ENCODE results near the gene PCNA.

Gene PCNA

GRCh38 chr20:5153152-5153467 is 33.4 kb upstream of the PCNA start:
- H3K36me3 ChIP-seq (ENCODE audit: control insufficient read depth, insufficient read depth, low read length), result no peaks in the 10 kb centered on the region
- H3K9ac ChIP-seq (ENCODE audit: low read length), result no peak overlapping the region
- H3K9me3 ChIP-seq (ENCODE audit: control insufficient read depth, low read length), result no peaks in the 10 kb centered on the region
- no peaks in the 10 kb centered on the region for H3K27me3 ChIP-seq (ENCODE audit: control insufficient read depth, insufficient read depth, low read length)
- peaks cover 18% of the 10 kb centered on the region for H3K4me1 ChIP-seq (ENCODE audit: control insufficient read depth, insufficient read depth, low read length)
- no peak overlapping the region for H3K4me3 ChIP-seq (ENCODE audit: low read length)

GRCh38 chr20:5150226-5151076 is 30.7 kb upstream of the PCNA start:
- Histone ChIP-seq H3K9ac (ENCODE audit: low read length) (no peak overlapping the region), H3K4me3 (ENCODE audit: low read length) (no peak overlapping the region), H3K27me3 (ENCODE audit: control insufficient read depth, insufficient read depth, low read length) (no peaks in the 10 kb centered on the region), H3K4me1 (ENCODE audit: control insufficient read depth, insufficient read depth, low read length) (peaks cover 18% of the 10 kb centered on the region), H3K9me3 (ENCODE audit: control insufficient read depth, low read length) (no peaks in the 10 kb centered on the region), H3K36me3 (ENCODE audit: control insufficient read depth, insufficient read depth, low read length) (no peaks in the 10 kb centered on the region)

GRCh38 chr20:5149892-5150225 is 30.1 kb upstream of the PCNA start:
- H3K36me3 ChIP-seq (ENCODE audit: control insufficient read depth, insufficient read depth, low read length), result no peaks in the 10 kb centered on the region
- no peak overlapping the region for H3K9ac ChIP-seq (ENCODE audit: low read length)
- H3K9me3 ChIP-seq (ENCODE audit: control insufficient read depth, low read length), result no peaks in the 10 kb centered on the region
- H3K4me3 ChIP-seq (ENCODE audit: low read length), result no peak overlapping the region
- H3K27me3 ChIP-seq (ENCODE audit: control insufficient read depth, insufficient read depth, low read length), result no peaks in the 10 kb centered on the region
- peaks cover 18% of the 10 kb centered on the region for H3K4me1 ChIP-seq (ENCODE audit: control insufficient read depth, insufficient read depth, low read length)

- Histone ChIP-seq H3K4me1 (ENCODE audit: control insufficient read depth, insufficient read depth, low read length) (peaks cover 18% of the 10 kb centered on the region), H3K9me3 (ENCODE audit: control insufficient read depth, low read length) (no peaks in the 10 kb centered on the region), H3K36me3 (ENCODE audit: control insufficient read depth, insufficient read depth, low read length) (no peaks in the 10 kb centered on the region), H3K4me3 (ENCODE audit: low read length) (no peak overlapping the region), H3K27me3 (ENCODE audit: control insufficient read depth, insufficient read depth, low read length) (no peaks in the 10 kb centered on the region), H3K9ac (ENCODE audit: low read length) (no peak overlapping the region)
These were observed 28.8 kb upstream of the PCNA start for GRCh38 chr20:5148581-5148980.

GRCh38 chr20:5146871-5147592 is 27.3 kb upstream of the PCNA start:
- H3K4me3 ChIP-seq (ENCODE audit: low read length), result no peak overlapping the region
- peaks cover 22% of the 10 kb centered on the region for H3K4me1 ChIP-seq (ENCODE audit: control insufficient read depth, insufficient read depth, low read length)
- no peak overlapping the region for H3K9ac ChIP-seq (ENCODE audit: low read length)
- H3K9me3 ChIP-seq (ENCODE audit: control insufficient read depth, low read length), result no peaks in the 10 kb centered on the region
- H3K36me3 ChIP-seq (ENCODE audit: control insufficient read depth, insufficient read depth, low read length), result no peaks in the 10 kb centered on the region
- no peaks in the 10 kb centered on the region for H3K27me3 ChIP-seq (ENCODE audit: control insufficient read depth, insufficient read depth, low read length)

GRCh38 chr20:5146099-5146668 is 26.4 kb upstream of the PCNA start:
- Histone ChIP-seq H3K36me3 (ENCODE audit: control insufficient read depth, insufficient read depth, low read length) (no peaks in the 10 kb centered on the region), H3K4me1 (ENCODE audit: control insufficient read depth, insufficient read depth, low read length) (peaks cover 22% of the 10 kb centered on the region), H3K9me3 (ENCODE audit: control insufficient read depth, low read length) (no peaks in the 10 kb centered on the region), H3K27me3 (ENCODE audit: control insufficient read depth, insufficient read depth, low read length) (no peaks in the 10 kb centered on the region), H3K9ac (ENCODE audit: low read length) (no peak overlapping the region), H3K4me3 (ENCODE audit: low read length) (no peak overlapping the region)

GRCh38 chr20:5145365-5146098 is 25.8 kb upstream of the PCNA start:
- H3K4me1 ChIP-seq (ENCODE audit: control insufficient read depth, insufficient read depth, low read length), result peaks cover 18% of the 10 kb centered on the region

GRCh38 chr20:5143851-5144250 is 24.1 kb upstream of the PCNA start:
- H3K9ac ChIP-seq (ENCODE audit: low read length), result no peak overlapping the region
- H3K9me3 ChIP-seq (ENCODE audit: control insufficient read depth, low read length), result no peaks in the 10 kb centered on the region
- peaks cover 9% of the 10 kb centered on the region for H3K4me1 ChIP-seq (ENCODE audit: control insufficient read depth, insufficient read depth, low read length)
- no peak overlapping the region for H3K4me3 ChIP-seq (ENCODE audit: low read length)
- H3K36me3 ChIP-seq (ENCODE audit: control insufficient read depth, insufficient read depth, low read length), result no peaks in the 10 kb centered on the region
- H3K27me3 ChIP-seq (ENCODE audit: control insufficient read depth, insufficient read depth, low read length), result no peaks in the 10 kb centered on the region

More at GRCh38 chr20:5145365-5146098, 25.8 kb upstream of the PCNA start:
- Histone ChIP-seq H3K9me3 (ENCODE audit: control insufficient read depth, low read length) (no peaks in the 10 kb centered on the region), H3K36me3 (ENCODE audit: control insufficient read depth, insufficient read depth, low read length) (no peaks in the 10 kb centered on the region), H3K27me3 (ENCODE audit: control insufficient read depth, insufficient read depth, low read length) (no peaks in the 10 kb centered on the region), H3K4me3 (ENCODE audit: low read length) (no peak overlapping the region), H3K9ac (ENCODE audit: low read length) (no peak overlapping the region)

GRCh38 chr20:5141615-5142014 is 21.9 kb upstream of the PCNA start:
- Histone ChIP-seq H3K9me3 (ENCODE audit: control insufficient read depth, low read length) (no peaks in the 10 kb centered on the region), H3K27me3 (ENCODE audit: control insufficient read depth, insufficient read depth, low read length) (no peaks in the 10 kb centered on the region), H3K4me3 (ENCODE audit: low read length) (no peak overlapping the region), H3K4me1 (ENCODE audit: control insufficient read depth, insufficient read depth, low read length) (peaks cover 9% of the 10 kb centered on the region), H3K9ac (ENCODE audit: low read length) (no peak overlapping the region), H3K36me3 (ENCODE audit: control insufficient read depth, insufficient read depth, low read length) (no peaks in the 10 kb centered on the region)

- Histone ChIP-seq H3K36me3 (ENCODE audit: control insufficient read depth, insufficient read depth, low read length) (no peaks in the 10 kb centered on the region), H3K4me3 (ENCODE audit: low read length) (no peak overlapping the region), H3K4me1 (ENCODE audit: control insufficient read depth, insufficient read depth, low read length) (peaks cover 9% of the 10 kb centered on the region), H3K9me3 (ENCODE audit: control insufficient read depth, low read length) (no peaks in the 10 kb centered on the region), H3K9ac (ENCODE audit: low read length) (no peak overlapping the region), H3K27me3 (ENCODE audit: control insufficient read depth, insufficient read depth, low read length) (no peaks in the 10 kb centered on the region)
These were observed 20.4 kb upstream of the PCNA start for GRCh38 chr20:5140195-5140594.

- Histone ChIP-seq H3K4me1 (ENCODE audit: control insufficient read depth, insufficient read depth, low read length) (no peaks in the 10 kb centered on the region), H3K9ac (ENCODE audit: low read length) (no peak overlapping the region), H3K27me3 (ENCODE audit: control insufficient read depth, insufficient read depth, low read length) (no peaks in the 10 kb centered on the region), H3K36me3 (ENCODE audit: control insufficient read depth, insufficient read depth, low read length) (no peaks in the 10 kb centered on the region), H3K9me3 (ENCODE audit: control insufficient read depth, low read length) (no peaks in the 10 kb centered on the region), H3K4me3 (ENCODE audit: low read length) (no peak overlapping the region)
These were observed 16.3 kb upstream of the PCNA start for GRCh38 chr20:5136096-5136495.

Measured in mucosa of stomach (tissue), 1 donor.